ENCODE results near the gene PAIP2. TPM values are rescaled to one million over a fixed set of nuclear protein-coding genes. Genes with fewer than 3 reads are reported as not detected.

Gene PAIP2
- total RNA-seq, 1 experiment from 2014 or later, result 79.4 TPM

DNA sequence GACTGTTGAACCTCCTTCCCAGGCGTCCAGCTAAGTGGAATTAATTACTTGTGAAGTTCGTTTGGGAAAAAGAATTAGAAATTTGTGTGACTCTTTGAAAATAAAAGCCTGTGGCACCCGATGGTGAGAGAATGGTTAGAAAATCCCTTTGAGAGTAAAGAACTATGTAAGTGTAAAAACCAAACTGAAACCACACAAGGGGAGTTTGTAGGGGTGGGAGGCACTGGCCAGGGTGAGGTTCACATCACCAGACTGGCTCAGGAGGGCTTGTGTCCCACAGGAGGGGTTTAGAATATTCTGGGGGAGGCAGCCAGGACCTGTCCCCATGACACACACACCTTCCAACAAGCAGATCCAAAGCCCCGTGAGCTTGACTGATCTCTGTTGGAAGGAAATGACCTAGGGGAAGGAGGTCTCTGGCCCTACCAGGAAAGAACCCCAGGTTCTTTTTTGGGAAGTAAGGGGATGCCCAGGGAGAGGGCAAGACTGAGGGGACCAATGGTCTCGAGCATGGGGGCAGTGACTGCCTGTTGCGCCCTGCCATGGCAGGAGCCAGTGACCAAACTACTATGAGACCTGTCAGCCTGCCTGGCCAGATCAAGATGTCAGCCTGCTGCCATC lies 58.0 kb downstream of the PAIP2 start:
- Histone ChIP-seq H3K36me3 (ENCODE audit: control insufficient read depth, insufficient read depth, low read length) (no peaks in the 10 kb centered on the region), H3K27me3 (ENCODE audit: control insufficient read depth, insufficient read depth, low read length) (no peaks in the 10 kb centered on the region), H3K4me1 (ENCODE audit: control insufficient read depth, insufficient read depth, low read length) (peaks cover 19% of the 10 kb centered on the region), H3K4me3 (ENCODE audit: low read depth in 2 of 2, low read length in 2 of 2) (no peak overlapping the region), H3K27ac (ENCODE audit: low read length) (no peak overlapping the region), H3K9me3 (ENCODE audit: control insufficient read depth, insufficient read depth, low read depth, low read length) (no peaks in the 10 kb centered on the region)
- TF ChIP-seq SIN3A (IDR thresholded peaks at IDR 0.05; ENCODE audit: borderline replicate concordance, insufficient read depth, low read depth, low read length) (no peak), REST (IDR thresholded peaks at IDR 0.05; ENCODE audit: insufficient read depth in 1 of 2, low read depth in 2 of 2, low read length in 1 of 2) (no peak), POLR2AphosphoS5 (IDR thresholded peaks at IDR 0.05; ENCODE audit: low read depth, low read length) (no peak), TCF7L2 (IDR thresholded peaks at IDR 0.05; ENCODE audit: low read depth, low read length) (no peak), CTCF (IDR thresholded peaks at IDR 0.05) (no peak)
- ATAC-seq, result no peak
- in situ Hi-C loops (cut with HindIII; ENCODE audit: low pct_unique_long_range_greater_than_20kb, low sequenced_read_pairs) (loop anchor here (25.0 kb wide), 1 partner anchor 113 kb away; no protein-coding TSS in a partner anchor), intact Hi-C loops (cut with micrococcal nuclease; ENCODE audit: unreplicated experiment) (loop anchor here (10.0 kb wide), 1 partner anchor 115 kb away; no protein-coding TSS in a partner anchor)
- ChIA-PET POLR2A (no interaction called here), CTCF (no interaction called here)
- BruUV-seq (replicated peaks), result no TSS peak
- DNase-seq (ENCODE audit: low read depth, low spot score), result no peak

DNA sequence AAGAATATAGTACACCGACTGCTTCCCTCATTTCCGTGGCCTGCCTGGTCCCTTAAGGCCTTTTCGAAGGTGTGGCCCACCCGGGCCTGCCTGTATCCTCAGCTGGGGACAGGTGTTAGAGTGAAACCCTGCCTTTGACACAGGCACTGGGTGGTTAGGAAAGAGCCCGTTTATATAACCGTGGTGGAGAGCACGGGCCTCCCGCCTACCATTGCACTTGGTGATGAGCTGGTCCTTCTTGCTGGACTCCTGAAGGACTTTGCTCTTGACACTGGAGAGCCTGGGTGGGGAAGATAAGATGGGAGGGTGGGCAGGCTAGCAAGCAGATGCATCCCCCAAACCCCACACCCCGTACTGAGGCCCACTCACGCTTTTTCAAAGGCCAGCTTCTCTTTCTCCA lies 59.9 kb downstream of the PAIP2 start:
- POLR2A ChIA-PET, result interaction anchor here (0.7 kb wide), 1 partner anchor 115 kb away, joined by 5 read pairs; no protein-coding TSS in a partner anchor
- no peak overlapping the region for H3K4me3 ChIP-seq (ENCODE audit: low read depth in 2 of 2, low read length in 2 of 2)
- in situ Hi-C loops (cut with HindIII; ENCODE audit: low pct_unique_long_range_greater_than_20kb, low sequenced_read_pairs), result loop anchor here (25.0 kb wide), 1 partner anchor 111 kb away; no protein-coding TSS in a partner anchor
- no peaks in the 10 kb centered on the region for H3K9me3 ChIP-seq (ENCODE audit: control insufficient read depth, insufficient read depth, low read depth, low read length)
- BruUV-seq (replicated peaks), result no TSS peak
- no peaks in the 10 kb centered on the region for H3K36me3 ChIP-seq (ENCODE audit: control insufficient read depth, insufficient read depth, low read length)
- ATAC-seq (no peak), DNase-seq (ENCODE audit: low read depth, low spot score) (no peak)
- H3K27me3 ChIP-seq (ENCODE audit: control insufficient read depth, insufficient read depth, low read length), result no peaks in the 10 kb centered on the region
- H3K27ac ChIP-seq (ENCODE audit: low read length), result no peak overlapping the region
- intact Hi-C loops (cut with micrococcal nuclease; ENCODE audit: unreplicated experiment), result no loop called here
- CTCF ChIA-PET, result interaction anchor here (0.5 kb wide), 1 partner anchor 85 kb away, joined by 8 read pairs; no protein-coding TSS in a partner anchor
- TF ChIP-seq SIN3A (IDR thresholded peaks at IDR 0.05; ENCODE audit: borderline replicate concordance, insufficient read depth, low read depth, low read length) (no peak), CTCF (IDR thresholded peaks at IDR 0.05) (no peak), TCF7L2 (IDR thresholded peaks at IDR 0.05; ENCODE audit: low read depth, low read length) (no peak), REST (IDR thresholded peaks at IDR 0.05; ENCODE audit: insufficient read depth in 1 of 2, low read depth in 2 of 2, low read length in 1 of 2) (no peak), POLR2AphosphoS5 (IDR thresholded peaks at IDR 0.05; ENCODE audit: low read depth, low read length) (no peak)
- peaks cover 14% of the 10 kb centered on the region for H3K4me1 ChIP-seq (ENCODE audit: control insufficient read depth, insufficient read depth, low read length)

Measured in Panc1 (cell line).